Uterus (tissue), 2 donors: Measurements from ENCODE around the gene SLC22A2.

ENCODE experiments used
- CTCF ChIP-seq, 4 experiments: fragments of 200-600 bp in 2 of 4; fragments of 450-650 bp in 2 of 4; sonication (generic) in 2 of 4; IDR thresholded peaks; one replicate each; pipeline ENCODE4 v1.5.1; 2016 to 2019; ENCODE audit warnings: antibody characterized with exemption in 4 of 4, mild to moderate bottlenecking in 2 of 4, moderate library complexity in 1 of 4
- POLR2A ChIP-seq, 2 donors: fragments of 450-650 bp; IDR thresholded peaks; one replicate each; pipeline ENCODE4 v1.6.1; 2016; ENCODE audit warnings: antibody characterized with exemption in 2 of 2, mild to moderate bottlenecking in 1 of 2, moderate library complexity in 1 of 2

DNA sequence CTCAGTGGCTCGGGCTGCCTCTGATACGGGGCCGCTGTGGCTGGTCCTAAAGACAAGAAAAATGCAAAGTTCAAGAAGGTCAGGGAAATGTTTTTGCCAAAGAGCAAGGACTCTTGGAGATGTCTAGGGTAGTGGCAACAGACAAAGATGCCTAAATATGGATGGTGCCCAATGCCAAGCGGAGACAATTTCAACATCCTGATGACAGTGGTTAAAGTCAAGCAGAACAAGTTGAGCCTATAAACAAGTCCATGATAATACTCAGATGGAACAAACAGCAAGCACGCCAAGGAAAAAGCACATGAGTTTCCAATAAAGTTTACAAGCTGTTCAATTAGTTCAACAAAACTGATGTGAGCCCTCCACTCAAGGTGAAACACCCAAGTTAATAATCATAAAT is 85.9 kb downstream of the SLC22A2 start:
- no peak for TF ChIP-seq POLR2A (IDR thresholded peaks at IDR 0.05)
- TF ChIP-seq CTCF (IDR thresholded peaks at IDR 0.05) = no peak
